ENCODE data around the gene WDR81.
"Not testable (repeated sequence)": the region's sequence is repeated elsewhere in the genome, so short reads cannot be mapped to it uniquely, and the experiment has no call there.

The WDR81 gene

GRCh38 chr17:1769822-1770477 lies 45.4 kb downstream of the WDR81 start:
- peak; percentile 96 for ATAC-seq (ENCODE audit: low read depth)
- Histone ChIP-seq H3K4me3 (ENCODE audit: severe bottlenecking) (no peak overlapping the region), H3K4me1 (ENCODE audit: insufficient read depth, poor library complexity, severe bottlenecking) (peaks cover 14% of the 10 kb centered on the region)

GRCh38 chr17:1773000-1773695 lies 48.6 kb downstream of the WDR81 start:
- Histone ChIP-seq H3K36me3 (ENCODE audit: low read depth) (peaks cover 23% of the 10 kb centered on the region), H3K4me1 (ENCODE audit: insufficient read depth, poor library complexity, severe bottlenecking) (peaks cover 14% of the 10 kb centered on the region)
- not testable (repeated sequence) for H3K27me3 ChIP-seq (ENCODE audit: insufficient read depth, poor library complexity, severe bottlenecking); DNase-seq (ENCODE audit: low spot score); H3K9me3 ChIP-seq (ENCODE audit: severe bottlenecking); H3K4me3 ChIP-seq (ENCODE audit: severe bottlenecking); H3K27ac ChIP-seq (ENCODE audit: poor library complexity, severe bottlenecking); ATAC-seq (ENCODE audit: low read depth)

More at GRCh38 chr17:1769822-1770477, 45.4 kb downstream of the WDR81 start:
- H3K27ac ChIP-seq (ENCODE audit: poor library complexity, severe bottlenecking): peak overlapping the region; percentile 82
- H3K36me3 ChIP-seq (ENCODE audit: low read depth): 0 out of 2 replicates have a peak, but pooled peaks cover 3% of the 10 kb centered on the region
- TF ChIP-seq CTCF (IDR thresholded peaks at IDR 0.05; ENCODE audit: poor library complexity, severe bottlenecking): no peak
- DNase-seq (ENCODE audit: low spot score): peak; percentile 89
- no peaks in the 10 kb centered on the region for H3K27me3 ChIP-seq (ENCODE audit: insufficient read depth, poor library complexity, severe bottlenecking)
- H3K9me3 ChIP-seq (ENCODE audit: severe bottlenecking): no peaks in the 10 kb centered on the region

GRCh38 chr17:1773696-1774181 lies 49.2 kb downstream of the WDR81 start:
- no peak for TF ChIP-seq CTCF (IDR thresholded peaks at IDR 0.05; ENCODE audit: poor library complexity, severe bottlenecking)
- no peak for ATAC-seq (ENCODE audit: low read depth)
- DNase-seq (ENCODE audit: low spot score): no peak
- H3K4me3 ChIP-seq (ENCODE audit: severe bottlenecking): no peak overlapping the region
- no peak overlapping the region for H3K27ac ChIP-seq (ENCODE audit: poor library complexity, severe bottlenecking)
- no peaks in the 10 kb centered on the region for H3K9me3 ChIP-seq (ENCODE audit: severe bottlenecking)
- peaks cover 14% of the 10 kb centered on the region for H3K4me1 ChIP-seq (ENCODE audit: insufficient read depth, poor library complexity, severe bottlenecking)
- no peaks in the 10 kb centered on the region for H3K27me3 ChIP-seq (ENCODE audit: insufficient read depth, poor library complexity, severe bottlenecking)
- H3K36me3 ChIP-seq (ENCODE audit: low read depth): peaks cover 29% of the 10 kb centered on the region

GRCh38 chr17:1774390-1775176 lies 50.1 kb downstream of the WDR81 start:
- Histone ChIP-seq H3K36me3 (ENCODE audit: low read depth) (peaks cover 37% of the 10 kb centered on the region), H3K27ac (ENCODE audit: poor library complexity, severe bottlenecking) (no peak overlapping the region), H3K4me1 (ENCODE audit: insufficient read depth, poor library complexity, severe bottlenecking) (peaks cover 16% of the 10 kb centered on the region), H3K27me3 (ENCODE audit: insufficient read depth, poor library complexity, severe bottlenecking) (no peaks in the 10 kb centered on the region), H3K4me3 (ENCODE audit: severe bottlenecking) (no peak overlapping the region), H3K9me3 (ENCODE audit: severe bottlenecking) (no peaks in the 10 kb centered on the region)
- no peak for TF ChIP-seq CTCF (IDR thresholded peaks at IDR 0.05; ENCODE audit: poor library complexity, severe bottlenecking)
- DNase-seq (ENCODE audit: low spot score): no peak
- ATAC-seq (ENCODE audit: low read depth): no peak

GRCh38 chr17:1776328-1776727 lies 51.8 kb downstream of the WDR81 start:
- H3K9me3 ChIP-seq (ENCODE audit: severe bottlenecking): no peaks in the 10 kb centered on the region
- no peak overlapping the region for H3K27ac ChIP-seq (ENCODE audit: poor library complexity, severe bottlenecking)
- H3K4me3 ChIP-seq (ENCODE audit: severe bottlenecking): no peak overlapping the region
- ATAC-seq (ENCODE audit: low read depth) (no peak), DNase-seq (ENCODE audit: low spot score) (no peak)
- H3K27me3 ChIP-seq (ENCODE audit: insufficient read depth, poor library complexity, severe bottlenecking): no peaks in the 10 kb centered on the region
- peaks cover 15% of the 10 kb centered on the region for H3K4me1 ChIP-seq (ENCODE audit: insufficient read depth, poor library complexity, severe bottlenecking)
- TF ChIP-seq CTCF (IDR thresholded peaks at IDR 0.05; ENCODE audit: poor library complexity, severe bottlenecking): no peak
- peaks cover 49% of the 10 kb centered on the region for H3K36me3 ChIP-seq (ENCODE audit: low read depth)
